SK-N-SH treated with all-trans-retinoic acid at 6 μM for 48 hours (cell line): ENCODE measurements around the gene P2RX2.

ENCODE experiments used
- BACH2 ChIP-seq: fragments of 250-450 bp; sonication (Bioruptor Pico); IDR thresholded peaks from 2 replicates; pipeline ENCODE4 v1.9.0; 2021; ENCODE audit warnings: mild to moderate bottlenecking, borderline replicate concordance
- CSDC2 ChIP-seq: fragments of 250-450 bp; sonication (Bioruptor Pico); IDR thresholded peaks from 2 replicates; pipeline ENCODE4 v1.5.0; 2020; ENCODE audit warnings: mild to moderate bottlenecking, moderate library complexity
- PATZ1 ChIP-seq: fragments of 250-450 bp; sonication (Bioruptor Pico); IDR thresholded peaks from 2 replicates; pipeline ENCODE4 v1.8.0; 2020; ENCODE audit warnings: mild to moderate bottlenecking, moderate library complexity, borderline replicate concordance
- PPARA ChIP-seq: fragments of 250-450 bp; sonication (Bioruptor Pico); IDR thresholded peaks from 2 replicates; pipeline ENCODE4 v1.5.0; 2020; ENCODE audit warnings: mild to moderate bottlenecking, borderline replicate concordance
- RARB ChIP-seq: fragments of 250-450 bp; sonication (Bioruptor Pico); IDR thresholded peaks from 2 replicates; pipeline ENCODE4 v1.8.0; 2021; ENCODE audit warnings: mild to moderate bottlenecking, moderate library complexity
- TCF4 ChIP-seq: fragments of 250-450 bp; sonication (Bioruptor Pico); IDR thresholded peaks from 2 replicates; pipeline ENCODE4 v1.8.0; 2021; ENCODE audit warnings: mild to moderate bottlenecking, moderate library complexity, borderline replicate concordance
- ZFP3 ChIP-seq: fragments of 250-450 bp; sonication (Bioruptor Pico); IDR thresholded peaks from 2 replicates; pipeline ENCODE4 v1.5.0; 2020; ENCODE audit warnings: mild to moderate bottlenecking, moderate library complexity
- ZFP30 ChIP-seq: fragments of 450-650 bp; formaldehyde crosslinking; IDR thresholded peaks from 2 replicates; pipeline ENCODE4 v1.5.0; 2022; ENCODE audit warnings: mild to moderate bottlenecking, moderate library complexity
- ZNF70 ChIP-seq: fragments of 450-650 bp; formaldehyde crosslinking; IDR thresholded peaks from 2 replicates; pipeline ENCODE4 v1.5.0; 2020; ENCODE audit warnings: mild to moderate bottlenecking, moderate library complexity
- TF ChIP-seq, protein P1 (sequence below): fragments of 250-450 bp; sonication (Bioruptor Pico); IDR thresholded peaks from 2 replicates; pipeline ENCODE4 v1.5.1; 2020; ENCODE audit warnings: low read depth, mild to moderate bottlenecking, moderate library complexity

GRCh38 chr12:132661972-132662371 lies 43.4 kb downstream of the P2RX2 start:
- TF ChIP-seq, protein P1, sequence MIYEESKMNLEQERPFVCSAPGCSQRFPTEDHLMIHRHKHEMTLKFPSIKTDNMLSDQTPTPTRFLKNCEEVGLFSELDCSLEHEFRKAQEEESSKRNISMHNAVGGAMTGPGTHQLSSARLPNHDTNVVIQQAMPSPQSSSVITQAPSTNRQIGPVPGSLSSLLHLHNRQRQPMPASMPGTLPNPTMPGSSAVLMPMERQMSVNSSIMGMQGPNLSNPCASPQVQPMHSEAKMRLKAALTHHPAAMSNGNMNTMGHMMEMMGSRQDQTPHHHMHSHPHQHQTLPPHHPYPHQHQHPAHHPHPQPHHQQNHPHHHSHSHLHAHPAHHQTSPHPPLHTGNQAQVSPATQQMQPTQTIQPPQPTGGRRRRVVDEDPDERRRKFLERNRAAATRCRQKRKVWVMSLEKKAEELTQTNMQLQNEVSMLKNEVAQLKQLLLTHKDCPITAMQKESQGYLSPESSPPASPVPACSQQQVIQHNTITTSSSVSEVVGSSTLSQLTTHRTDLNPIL = no peak
- TF ChIP-seq PATZ1 (CRISPR knock-in tag) = no peak
- TF ChIP-seq ZFP30 (CRISPR knock-in tag) = no peak
- TF ChIP-seq RARB (CRISPR knock-in tag) = no peak
- no peak for TF ChIP-seq PPARA (CRISPR knock-in tag)
- TF ChIP-seq ZFP3 (CRISPR knock-in tag) = no peak
- TF ChIP-seq TCF4 = no peak
- TF ChIP-seq BACH2 = no peak
- TF ChIP-seq ZNF70 (CRISPR knock-in tag) = no peak
- TF ChIP-seq CSDC2 (CRISPR knock-in tag) = no peak
